AG20443 (cell line): ENCODE data around the gene DIP2A.

Source experiments
- DNase-seq: peaks from one replicate; pipeline ENCODE4 v3.0.0; 2012; ENCODE audit warnings: low spot score, mixed read lengths

Gene DIP2A

DNA sequence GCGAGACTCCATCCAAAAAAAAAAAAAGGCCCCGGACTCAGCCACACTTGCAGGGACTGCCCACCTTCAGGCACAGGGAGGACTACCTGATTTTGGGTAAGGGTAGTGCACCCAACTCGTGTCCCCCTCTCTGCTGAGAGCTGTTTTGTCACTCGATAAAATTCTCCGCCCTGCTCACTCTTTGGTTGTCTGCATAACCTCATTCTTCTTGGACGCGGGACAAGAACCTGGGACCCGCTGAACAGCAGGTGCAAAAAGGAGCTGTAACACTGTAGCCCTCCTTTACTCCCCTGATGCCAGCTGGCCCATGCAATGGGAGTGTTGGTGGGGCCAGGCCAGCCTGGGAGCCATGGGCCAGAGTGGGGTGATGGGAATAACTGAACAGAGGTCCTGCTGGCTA lies 135.6 kb downstream of the DIP2A start:
- no peak for DNase-seq

DNA sequence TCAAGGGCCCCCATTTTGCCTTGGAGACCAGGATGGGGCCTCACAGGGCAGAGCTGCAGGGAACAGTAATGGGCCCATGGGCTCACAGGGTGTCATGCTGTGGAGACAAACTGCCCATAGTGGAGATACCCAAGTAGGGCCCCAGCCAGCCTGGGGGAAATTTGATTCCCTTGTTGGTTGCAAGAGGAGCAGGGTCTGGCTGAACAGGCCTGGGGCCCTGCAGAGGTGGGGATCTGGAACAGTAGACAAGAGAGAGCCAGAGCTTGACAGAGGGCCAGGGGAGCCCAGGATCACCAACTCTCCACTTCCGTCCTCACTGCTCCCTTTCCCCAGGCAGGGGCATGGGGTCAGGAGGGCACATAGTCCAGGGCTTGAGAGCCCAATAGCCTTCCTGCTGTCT lies 137.5 kb downstream of the DIP2A start:
- no peak for DNase-seq

DNA sequence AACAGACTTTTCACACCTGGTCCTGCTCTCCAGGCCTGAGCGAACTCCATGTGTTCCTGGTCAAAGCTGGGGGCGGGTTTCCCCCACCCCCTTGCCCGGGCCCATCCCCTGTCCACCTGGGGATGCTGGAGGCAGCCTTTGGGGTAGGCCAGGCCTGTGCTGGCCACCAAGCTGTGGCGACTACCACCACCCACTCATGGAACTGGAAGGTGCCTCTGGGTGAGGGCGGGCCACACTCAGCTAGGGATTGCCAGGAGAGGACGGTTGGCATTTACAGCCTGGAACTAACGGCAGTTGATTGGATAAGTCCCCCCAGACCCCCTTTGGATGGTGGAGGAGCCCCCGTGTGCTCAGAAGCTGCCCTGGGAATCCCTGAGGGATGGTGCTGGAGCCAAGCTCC lies 138.3 kb downstream of the DIP2A start:
- DNase-seq = no peak

DNA sequence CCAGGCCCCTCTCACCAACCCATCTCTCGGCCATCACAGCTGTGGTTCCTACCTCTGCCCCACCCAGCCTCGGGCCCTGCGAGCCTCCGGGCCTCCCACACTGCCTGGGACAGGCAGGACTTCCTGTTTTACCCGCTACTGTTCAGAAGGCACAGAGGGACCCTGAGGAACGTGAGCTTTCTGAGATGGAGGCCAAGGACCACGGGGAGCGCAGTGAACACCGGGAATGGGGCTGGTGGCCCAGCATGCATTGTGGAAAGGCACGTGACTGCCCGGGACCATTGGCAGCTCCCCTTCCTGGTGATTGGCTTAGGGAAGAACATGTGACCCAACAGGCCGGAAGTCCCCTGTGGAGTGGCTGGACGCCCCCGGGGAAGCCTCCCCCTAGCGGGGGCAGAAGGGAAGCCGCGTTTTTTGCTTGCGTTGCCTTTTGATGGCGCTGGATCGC lies 139.2 kb downstream of the DIP2A start:
- DNase-seq = no peak

DNA sequence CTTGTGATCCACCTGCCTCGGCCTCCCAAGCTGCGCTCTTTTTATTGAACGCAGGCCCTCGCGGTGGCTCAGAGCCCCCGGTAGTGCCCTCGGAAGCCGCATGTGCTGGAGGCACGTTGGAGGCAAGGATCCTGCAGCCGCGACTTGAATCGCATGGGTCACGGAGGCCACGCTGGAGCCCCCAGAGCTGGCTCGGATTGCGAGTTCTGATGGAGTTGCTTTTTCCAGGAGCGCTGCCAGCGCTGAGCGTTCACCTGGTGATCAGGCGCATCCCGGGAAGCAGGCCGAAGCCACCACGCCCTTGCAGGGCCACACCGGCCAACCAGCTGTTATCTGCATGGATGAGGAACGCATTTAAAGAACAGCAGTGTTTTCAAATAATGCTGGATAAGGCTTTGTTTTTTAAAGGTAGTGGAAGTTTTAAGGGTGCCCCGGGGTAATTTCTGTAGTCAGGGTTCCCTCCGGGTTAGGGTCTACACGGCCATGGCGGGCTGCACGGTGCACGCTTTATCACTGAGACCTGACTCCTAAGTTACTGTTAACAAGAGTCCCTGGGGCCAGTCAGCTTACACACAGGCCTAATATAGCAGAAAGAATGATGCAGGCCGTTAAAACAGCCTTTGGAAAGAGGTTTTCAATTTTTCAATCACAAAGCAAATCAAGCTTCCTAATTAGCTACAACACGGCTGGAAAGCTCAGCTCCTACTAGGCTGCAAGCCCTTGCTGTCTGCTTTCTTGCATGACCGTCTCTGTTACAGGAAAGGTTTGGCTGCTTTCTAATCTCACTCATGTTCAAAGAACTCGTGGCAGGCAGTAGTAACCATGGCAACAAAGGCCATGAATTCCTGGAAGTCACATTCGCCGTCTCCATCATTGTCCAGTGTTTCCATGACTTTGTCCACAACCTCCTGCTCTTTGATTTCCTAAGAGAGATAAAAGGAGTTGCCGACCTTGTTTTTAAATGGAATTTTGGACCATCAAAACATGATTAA lies 140.2 kb downstream of the DIP2A start:
- DNase-seq = peak; percentile 90

DNA sequence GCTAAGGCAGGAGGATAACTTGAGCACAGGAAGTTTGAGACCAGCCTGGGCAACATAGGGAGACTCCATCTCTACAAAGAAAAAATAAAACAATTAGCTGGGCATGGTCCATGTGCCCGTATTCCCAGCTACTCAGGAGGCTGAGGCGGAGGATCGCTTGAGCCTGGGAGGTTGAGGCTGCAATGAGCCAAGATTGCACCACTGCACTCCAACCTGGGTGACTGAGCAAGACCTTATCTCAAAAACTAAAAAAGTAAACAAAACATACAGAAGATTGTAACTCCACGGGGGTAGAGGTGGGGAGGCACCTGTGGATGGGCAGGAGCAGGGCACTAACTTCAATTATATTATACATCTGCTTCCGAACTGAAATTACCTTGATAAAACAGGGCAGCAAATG lies 141.6 kb downstream of the DIP2A start:
- DNase-seq = no peak

DNA sequence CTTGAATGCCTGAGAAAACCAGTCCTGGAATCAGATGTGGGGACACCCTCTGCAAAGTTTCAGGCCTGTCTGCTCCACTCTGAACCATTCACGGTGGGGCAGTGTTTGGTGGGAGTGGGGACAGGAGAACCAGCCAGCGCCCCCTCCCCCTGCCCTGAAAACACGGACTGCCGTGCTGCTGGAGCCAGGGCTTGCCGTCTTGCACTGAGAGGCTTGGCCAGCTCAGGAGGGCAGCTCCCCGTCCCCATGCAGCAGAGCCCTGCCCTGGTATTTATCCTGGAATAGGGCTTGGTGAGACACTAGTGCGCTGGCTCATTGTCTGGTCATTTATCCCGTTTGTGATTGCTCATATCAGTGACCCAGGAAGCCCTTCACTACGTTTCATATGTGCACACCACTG lies 142.3 kb downstream of the DIP2A start:
- no peak for DNase-seq

DNA sequence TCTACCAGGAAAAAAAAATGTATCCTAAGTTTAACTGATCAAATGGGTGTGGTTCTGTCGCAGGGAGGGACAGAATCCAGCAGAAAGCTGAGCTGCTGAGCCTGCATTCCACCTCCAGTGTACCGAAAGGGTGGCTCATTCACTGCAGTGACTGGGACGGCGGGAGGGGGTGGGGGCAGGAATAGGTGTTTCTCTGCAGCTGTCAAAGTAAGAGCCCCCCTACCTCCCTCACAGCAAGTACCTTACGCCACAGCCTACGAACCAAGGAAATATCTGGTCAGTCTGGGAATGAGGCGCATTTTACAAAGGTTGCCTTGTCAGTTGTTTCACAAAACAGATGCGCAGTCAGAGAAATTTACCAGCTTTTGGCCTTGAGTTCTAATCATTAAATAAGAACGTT lies 144.5 kb downstream of the DIP2A start:
- peak; percentile 65 for DNase-seq

DNA sequence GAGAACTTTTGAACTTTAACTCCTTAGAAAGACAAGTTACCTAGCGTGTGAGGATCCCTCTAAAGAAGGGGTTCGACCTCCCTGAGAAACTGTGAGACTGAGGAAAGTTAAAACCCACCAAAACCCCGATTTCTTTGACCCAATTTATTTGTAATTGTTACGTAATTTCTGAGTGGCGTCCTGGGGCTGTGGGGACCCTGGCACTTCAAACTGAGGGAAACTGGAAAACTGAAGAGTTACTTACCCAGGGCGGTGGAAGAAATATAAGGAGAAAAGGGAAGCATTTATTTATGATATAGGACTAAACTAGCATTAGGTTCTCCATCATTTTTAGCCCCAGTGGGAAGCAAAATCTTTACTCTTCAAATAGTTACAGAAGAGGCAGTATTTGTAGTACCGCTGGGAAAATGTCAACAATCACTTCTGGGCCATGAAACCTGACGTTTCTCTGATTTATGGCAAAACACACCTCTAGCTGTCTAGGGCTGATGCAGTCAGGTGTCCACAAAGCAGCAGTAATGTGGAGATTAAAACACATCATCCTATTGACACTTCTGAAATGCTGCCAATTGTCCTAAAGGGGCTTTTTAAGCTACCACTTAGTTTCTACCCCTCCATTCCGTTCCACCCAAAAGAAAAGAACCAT lies 145.8 kb downstream of the DIP2A start:
- no peak for DNase-seq

DNA sequence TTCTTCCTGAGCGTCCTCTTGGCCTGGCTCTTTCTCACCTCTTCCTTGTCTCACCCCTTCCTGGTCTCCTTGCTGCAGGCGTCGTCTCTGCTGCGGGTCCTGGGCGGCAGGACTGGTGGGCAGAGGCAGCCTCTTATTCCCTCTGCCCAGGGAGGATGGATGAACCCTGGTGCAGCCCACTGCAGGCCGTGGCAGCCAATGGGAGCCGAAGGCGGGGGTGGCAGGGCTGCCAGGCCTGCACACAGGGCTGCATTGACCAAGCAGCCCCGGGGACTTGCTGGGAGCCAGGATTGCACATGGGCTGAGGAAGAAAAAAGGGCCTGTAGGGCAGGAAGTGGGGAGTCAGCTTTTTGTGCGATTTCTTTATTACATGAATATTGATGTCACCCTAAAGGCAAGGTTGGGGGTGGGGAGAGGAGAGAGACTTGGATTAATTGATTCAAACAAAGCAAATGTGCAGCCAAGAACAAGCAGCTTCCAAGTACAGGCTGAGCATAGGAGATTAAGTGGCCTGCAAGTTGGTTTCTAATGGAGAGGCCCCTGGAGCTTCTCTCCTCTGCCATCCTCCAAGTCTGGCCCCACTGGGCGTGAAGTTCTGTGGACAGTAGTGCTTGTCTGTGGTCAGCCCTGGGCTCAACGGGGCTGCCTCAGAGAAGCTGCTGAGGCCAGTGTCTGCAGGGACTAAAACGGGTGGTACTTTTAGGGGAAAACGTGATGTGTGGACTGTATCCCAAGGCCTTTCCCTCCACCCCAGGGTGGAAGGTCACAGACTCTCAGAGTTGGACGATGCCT lies 146.5 kb downstream of the DIP2A start, which contains the start of gene S100B:
Gene S100B, minus strand, starts transcription at position 108 of the 792 bp plus-strand sequence. CDS start 2,667 bp downstream, outside the sequence.
- no peak for DNase-seq

DNA sequence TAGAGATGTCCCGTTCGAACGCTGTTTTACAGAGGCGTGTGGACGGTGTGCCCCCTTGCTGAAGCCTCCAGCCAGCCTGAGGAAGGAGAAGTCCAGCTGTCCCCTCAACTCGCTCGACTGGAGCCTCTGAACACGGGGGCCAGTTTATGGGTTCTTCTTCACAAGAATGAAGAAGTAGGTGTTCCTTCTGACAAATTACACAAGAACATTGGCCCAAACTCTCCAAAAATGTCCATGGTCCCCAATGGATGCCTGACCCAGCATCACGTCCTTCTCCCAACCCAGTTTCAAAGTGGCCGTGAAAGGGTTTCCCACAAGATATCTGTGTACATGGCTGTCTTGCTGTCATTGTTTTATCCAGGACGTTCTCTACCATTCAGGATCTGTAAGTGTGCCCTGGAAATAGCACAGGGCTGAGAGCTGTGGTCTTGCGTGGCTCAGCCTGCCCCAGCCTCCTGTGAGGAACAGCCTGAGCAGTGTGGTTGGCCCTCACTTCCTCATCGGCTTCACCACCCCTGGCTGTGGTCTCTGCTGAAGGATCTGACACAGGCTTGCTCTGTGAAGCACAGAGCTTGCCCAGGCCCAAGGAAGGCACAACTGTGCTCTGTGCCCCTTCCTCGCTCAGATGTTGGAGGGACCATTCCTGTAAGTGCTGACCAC lies 147.2 kb downstream of the DIP2A start:
- DNase-seq = no peak

DNA sequence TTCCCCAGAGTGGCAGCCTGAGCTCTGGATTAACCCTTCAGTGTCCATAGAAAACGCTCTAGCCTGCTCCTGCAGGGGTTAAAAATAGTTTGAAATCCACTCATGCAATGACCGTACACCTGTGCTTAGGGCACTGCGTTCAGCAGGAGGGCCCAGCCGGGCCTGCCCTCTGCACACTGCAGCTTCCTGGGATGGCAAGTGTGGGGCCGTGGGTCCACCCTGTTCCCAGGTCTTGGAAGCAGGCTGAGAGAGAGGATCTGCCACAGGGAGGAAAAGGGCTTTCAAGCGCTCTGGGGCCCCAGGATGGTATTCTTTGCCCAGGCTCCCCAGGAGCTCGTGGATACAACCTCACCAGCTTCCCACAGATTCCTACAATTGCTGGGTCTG lies 147.7 kb downstream of the DIP2A start:
- no peak for DNase-seq

DNA sequence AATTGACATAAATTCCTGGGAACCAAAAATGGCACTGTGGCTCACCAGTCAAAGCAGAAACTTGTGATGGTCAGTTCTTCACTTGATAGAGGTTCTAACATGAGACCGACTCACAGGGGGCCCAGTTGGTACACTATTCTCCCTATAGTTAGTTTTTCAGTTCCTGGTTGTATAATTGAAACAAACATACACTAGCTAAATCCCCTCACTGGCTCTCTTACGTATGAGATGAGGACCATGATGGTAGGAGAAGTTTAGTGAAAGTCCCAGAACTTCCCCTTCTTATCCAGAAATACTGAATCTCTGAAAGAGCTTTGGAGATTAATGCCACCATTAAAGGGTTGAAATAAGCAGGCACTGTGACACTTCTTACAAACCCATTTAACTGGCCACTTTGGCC lies 148.9 kb downstream of the DIP2A start:
- no peak for DNase-seq

DNA sequence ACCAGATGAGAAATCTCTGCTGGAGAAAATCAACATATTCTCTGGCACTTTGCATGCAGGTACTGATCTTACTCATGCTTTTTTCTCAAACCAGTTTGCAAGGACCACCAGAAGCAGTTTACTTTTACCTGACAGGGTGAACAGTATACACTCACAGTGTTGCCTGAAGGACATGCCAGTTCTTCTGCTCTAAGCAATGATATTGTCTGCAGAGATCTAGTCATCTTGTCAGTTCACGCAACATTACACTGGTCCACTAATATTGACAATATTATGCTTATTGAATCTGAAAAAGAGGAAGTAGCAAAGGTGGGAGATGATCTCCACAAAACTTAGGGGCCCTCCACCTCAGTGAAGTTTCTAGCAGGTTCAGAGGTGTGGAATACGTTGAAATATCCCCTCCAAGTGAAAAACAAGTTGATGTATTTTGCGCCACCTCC lies 150.0 kb downstream of the DIP2A start:
- no peak for DNase-seq

DNA sequence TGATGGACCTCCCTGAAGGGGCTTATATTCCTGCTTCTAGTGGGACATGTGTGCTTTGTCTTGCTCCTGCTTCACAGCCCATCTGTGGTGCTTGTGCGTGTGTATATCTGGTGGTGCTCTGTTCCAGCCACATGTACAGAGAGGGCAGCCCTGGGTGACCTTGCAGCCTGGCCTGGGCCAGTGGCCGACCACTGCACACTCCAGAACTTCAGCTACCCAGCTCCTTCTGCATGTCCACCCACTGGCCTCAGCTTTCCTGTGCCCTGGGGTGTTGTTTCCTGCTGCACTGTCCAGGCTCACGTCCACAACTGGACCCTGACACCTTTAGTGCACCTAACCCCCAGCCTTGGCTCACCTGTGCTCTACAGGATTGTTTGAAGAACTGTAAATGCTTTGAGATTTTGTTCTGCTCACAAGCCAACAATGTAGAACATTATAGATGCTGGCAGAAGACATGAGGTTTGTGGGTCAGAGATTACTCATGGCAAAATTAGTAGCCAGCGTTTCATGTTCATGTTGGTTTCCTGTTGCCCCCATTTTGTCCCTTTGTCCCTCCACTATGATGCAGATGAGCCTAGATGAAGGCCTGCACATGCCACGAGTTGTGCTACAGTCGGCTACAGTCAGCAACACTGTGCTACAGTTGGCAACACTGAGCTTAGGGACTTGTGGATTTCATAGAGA lies 151.5 kb downstream of the DIP2A start:
- no peak for DNase-seq

DNA sequence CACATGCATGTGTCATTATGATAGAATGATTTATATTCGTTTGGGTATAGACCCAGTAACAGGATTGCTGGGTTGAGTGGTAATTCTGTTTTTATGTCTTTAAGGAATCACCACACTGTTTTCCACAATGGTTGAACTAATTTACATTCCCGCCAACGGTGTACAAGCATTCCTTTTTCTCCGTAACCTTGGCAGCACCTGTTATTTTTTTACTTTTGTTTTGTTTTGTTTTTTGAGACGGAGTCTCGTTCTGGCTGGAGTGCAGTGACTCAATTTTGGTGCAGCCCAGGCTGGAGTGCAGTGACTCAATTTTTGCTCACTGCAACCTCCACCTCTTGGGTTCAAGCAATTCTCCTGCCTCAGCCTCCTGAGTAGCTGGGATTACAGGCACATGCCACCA lies 154.7 kb downstream of the DIP2A start:
- no peak for DNase-seq

DNA sequence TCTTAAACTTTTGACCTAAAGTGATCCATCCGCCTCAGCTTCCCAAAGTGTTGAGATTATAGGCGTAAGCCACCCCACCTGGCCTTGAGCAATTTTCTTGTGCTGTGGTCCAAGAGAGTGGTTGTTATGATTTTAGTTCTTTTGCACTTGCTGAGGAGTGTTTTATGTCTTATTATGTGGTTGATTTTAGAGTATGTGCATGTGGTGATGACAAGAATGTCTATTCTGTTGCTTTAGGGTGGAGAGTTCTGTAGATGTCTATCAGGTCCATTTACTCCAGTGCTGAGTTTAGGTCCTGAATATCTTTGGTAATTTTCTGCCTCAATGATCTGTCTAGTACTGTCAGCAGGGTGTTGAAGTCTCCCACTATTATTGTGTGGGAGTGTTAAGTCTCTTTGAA lies 157.4 kb downstream of the DIP2A start:
- DNase-seq = no peak

DNA sequence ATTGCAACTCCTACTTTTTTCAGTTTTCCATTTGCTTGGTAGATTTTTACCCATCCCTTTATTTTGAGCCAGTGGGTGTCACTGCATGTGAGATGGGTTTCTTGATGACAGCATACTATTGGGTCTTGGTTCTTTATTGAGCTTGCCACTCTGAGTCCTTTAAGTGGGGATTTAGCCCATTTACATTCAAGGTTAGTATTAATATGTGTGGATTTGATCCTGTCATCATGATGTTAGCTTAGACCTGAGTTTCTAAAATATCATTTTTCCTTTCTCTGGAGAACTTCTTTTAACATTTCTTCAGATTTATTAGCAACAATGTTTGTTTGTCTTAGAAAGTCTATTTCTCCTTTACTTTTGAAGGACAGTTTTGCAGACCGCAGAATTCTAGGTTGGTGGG lies 158.0 kb downstream of the DIP2A start:
- DNase-seq = no peak

DNA sequence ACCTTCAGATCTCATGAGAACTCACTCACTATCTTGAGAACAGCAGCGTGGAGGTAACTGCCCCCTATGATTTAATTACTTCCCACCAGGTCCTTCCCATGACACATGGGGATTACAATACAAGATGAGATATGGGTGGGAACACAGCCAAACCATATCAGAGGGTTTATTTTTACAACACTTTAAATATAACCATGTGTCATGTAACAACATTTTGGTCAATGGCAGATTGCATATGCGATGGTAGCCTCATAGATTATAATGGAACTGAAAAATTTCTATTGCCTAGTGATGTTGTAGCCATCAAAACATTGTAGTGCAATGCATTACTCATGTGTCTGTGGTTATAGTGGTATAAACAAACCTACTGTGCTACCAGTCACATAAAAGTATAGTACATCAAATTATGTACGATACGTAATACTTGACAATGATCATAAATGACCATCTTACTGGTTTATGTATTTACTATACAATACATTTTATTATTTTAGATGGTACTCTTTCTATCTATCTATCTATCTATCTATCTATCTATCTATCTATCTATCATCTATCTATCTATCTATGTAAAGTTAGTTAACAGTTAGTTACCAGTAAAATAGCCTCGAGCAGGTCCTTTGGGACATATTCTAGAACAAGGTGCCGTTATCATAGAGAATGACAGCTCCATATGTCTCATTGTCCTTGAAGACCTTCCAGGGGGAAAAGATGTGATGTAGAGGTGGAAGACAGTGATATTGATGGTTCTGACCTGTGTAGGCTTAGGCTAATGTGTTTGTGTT lies 158.8 kb downstream of the DIP2A start:
- DNase-seq = no peak

DNA sequence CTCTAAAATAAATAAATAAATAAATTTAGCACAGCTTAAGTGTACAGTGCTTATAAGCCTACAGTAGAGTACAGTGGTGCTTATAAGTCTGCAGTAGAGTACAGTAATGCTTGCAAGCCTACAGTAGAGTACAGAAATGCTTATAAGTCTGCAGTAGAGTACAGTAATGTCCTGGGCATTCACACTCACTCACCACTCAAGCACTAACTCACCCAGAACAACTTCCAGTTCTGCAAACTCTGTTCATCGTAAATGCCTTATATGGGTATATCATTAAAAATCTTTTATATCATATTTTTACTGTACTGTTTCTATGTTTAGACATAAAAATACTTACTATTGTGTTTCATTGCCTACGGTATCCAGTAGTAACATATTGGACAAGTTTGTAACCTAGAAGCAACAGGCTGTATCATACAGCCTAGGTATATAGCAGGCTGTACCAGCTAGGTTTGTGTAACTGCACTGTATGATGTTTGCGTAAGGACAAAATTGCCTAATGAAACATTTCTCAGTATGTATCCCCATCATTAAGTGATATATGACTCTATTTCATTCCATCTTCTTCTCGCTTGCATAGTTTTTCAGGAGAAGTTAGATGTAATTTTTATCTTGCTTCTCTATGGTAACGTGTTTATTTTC lies 160.2 kb downstream of the DIP2A start:
- no peak for DNase-seq
